Testis (tissue), 2 donors: ENCODE data around the gene CDK13.

Experiments
- POLR2A ChIP-seq: fragments of 450-650 bp; IDR thresholded peaks from one replicate; pipeline ENCODE4 v1.6.1; 2017; ENCODE audit warnings: antibody characterized with exemption, mild to moderate bottlenecking, moderate library complexity
- TF ChIP-seq, protein P1 (sequence below), 3 experiments: fragments of 450-650 bp in 2 of 3; fragments of 200-600 bp in 1 of 3; sonication (generic) in 1 of 3; IDR thresholded peaks; one replicate each; pipeline ENCODE4 v1.5.1; 2016 to 2019; ENCODE audit warnings: antibody characterized with exemption in 3 of 3, mild to moderate bottlenecking in 2 of 3, moderate library complexity in 1 of 3

DNA sequence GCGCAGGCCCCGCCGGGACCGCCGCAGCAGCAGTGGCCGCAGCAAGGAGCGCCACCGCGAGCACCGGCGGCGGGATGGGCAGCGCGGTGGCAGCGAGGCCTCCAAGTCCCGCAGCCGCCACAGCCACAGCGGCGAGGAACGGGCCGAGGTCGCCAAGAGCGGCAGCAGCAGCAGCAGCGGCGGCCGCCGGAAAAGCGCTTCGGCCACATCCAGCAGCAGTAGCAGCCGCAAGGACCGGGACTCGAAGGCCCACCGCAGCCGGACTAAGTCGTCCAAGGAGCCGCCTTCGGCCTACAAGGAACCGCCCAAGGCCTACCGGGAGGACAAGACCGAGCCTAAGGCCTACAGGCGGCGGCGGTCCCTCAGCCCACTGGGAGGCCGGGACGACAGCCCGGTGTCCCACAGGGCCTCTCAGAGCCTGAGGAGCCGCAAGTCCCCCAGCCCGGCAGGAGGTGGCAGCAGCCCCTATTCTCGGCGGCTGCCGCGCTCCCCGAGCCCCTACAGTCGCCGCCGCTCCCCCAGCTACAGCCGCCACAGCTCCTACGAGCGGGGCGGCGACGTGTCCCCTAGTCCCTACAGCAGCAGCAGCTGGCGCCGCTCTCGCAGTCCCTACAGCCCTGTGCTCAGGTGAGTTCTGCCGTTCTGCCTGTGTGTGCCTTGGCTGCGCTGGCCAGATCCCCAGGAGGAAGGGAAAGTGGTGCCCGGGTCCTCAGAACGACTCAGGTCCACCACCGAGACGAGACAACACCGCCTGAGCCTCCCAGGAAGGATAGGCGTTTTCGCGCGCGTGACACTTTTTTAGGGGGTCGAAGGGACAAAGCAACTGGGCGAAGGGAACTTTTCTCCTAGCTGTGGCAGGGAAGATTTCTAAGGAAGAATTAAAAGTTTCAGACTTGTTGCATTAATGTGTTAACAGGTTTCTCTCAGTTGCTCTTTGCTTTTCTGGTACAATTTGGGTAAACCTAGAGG lies 1.5 kb downstream of the CDK13 start:
- TF ChIP-seq, protein P1, sequence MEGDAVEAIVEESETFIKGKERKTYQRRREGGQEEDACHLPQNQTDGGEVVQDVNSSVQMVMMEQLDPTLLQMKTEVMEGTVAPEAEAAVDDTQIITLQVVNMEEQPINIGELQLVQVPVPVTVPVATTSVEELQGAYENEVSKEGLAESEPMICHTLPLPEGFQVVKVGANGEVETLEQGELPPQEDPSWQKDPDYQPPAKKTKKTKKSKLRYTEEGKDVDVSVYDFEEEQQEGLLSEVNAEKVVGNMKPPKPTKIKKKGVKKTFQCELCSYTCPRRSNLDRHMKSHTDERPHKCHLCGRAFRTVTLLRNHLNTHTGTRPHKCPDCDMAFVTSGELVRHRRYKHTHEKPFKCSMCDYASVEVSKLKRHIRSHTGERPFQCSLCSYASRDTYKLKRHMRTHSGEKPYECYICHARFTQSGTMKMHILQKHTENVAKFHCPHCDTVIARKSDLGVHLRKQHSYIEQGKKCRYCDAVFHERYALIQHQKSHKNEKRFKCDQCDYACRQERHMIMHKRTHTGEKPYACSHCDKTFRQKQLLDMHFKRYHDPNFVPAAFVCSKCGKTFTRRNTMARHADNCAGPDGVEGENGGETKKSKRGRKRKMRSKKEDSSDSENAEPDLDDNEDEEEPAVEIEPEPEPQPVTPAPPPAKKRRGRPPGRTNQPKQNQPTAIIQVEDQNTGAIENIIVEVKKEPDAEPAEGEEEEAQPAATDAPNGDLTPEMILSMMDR (IDR thresholded peaks at IDR 0.05) = peak in 1 of 3 experiments; percentile 30
- TF ChIP-seq POLR2A = no peak
